ENCODE results near the gene CDK16.
A peak's percentile ranks its signal among the peaks of the same experiment; 100 is the strongest.

The CDK16 gene

GRCh38 chrX:47209508-47210238 lies 8.8 kb upstream of the CDK16 start:
- DNase-seq, result no peak

GRCh38 chrX:47210661-47211425 lies 7.6 kb upstream of the CDK16 start:
- DNase-seq, result no peak

GRCh38 chrX:47212381-47213293 lies 5.8 kb upstream of the CDK16 start:
- no peak for DNase-seq

- no peak for DNase-seq
Measured at GRCh38 chrX:47214435-47215077, 3.9 kb upstream of the CDK16 start.

GRCh38 chrX:47215291-47215900 lies 3.1 kb upstream of the CDK16 start:
- DNase-seq, result no peak

GRCh38 chrX:47216393-47216925 lies 2.0 kb upstream of the CDK16 start:
- no peak for DNase-seq

GRCh38 chrX:47217121-47217851 lies 1.2 kb upstream of the CDK16 start:
- no peak for DNase-seq

- DNase-seq, result peak; percentile 96
Measured at GRCh38 chrX:47217852-47218279, 615 bp upstream of the CDK16 start.

- DNase-seq, result no peak
Measured at GRCh38 chrX:47218920-47219815, 687 bp downstream of the CDK16 start.

- DNase-seq, result no peak
Measured at GRCh38 chrX:47221756-47222155, 3.3 kb downstream of the CDK16 start.

- no peak for DNase-seq
Measured at GRCh38 chrX:47222751-47223350, 4.4 kb downstream of the CDK16 start.

GRCh38 chrX:47223476-47224250 lies 5.2 kb downstream of the CDK16 start:
- no peak for DNase-seq

GRCh38 chrX:47224266-47224895 lies 5.9 kb downstream of the CDK16 start:
- no peak for DNase-seq

GRCh38 chrX:47224896-47225290 lies 6.4 kb downstream of the CDK16 start:
- no peak for DNase-seq

- no peak for DNase-seq
Measured at GRCh38 chrX:47226071-47226470, 7.6 kb downstream of the CDK16 start.

- no peak for DNase-seq
Measured at GRCh38 chrX:47226531-47227333, 8.3 kb downstream of the CDK16 start.

GRCh38 chrX:47227334-47227583 lies 8.8 kb downstream of the CDK16 start:
- DNase-seq, result no peak

Data from COR-L47 (cell line).